Suprapubic skin (tissue), 4 donors: Measurements from ENCODE around the gene SLC25A43.

Experiments used
- EP300 ChIP-seq: sonication (generic); formaldehyde crosslinking; IDR thresholded peaks from one replicate; pipeline ENCODE4 v1.6.1; 2017; ENCODE audit warnings: antibody characterized with exemption
- POLR2A ChIP-seq, 2 donors: fragments of 450-650 bp; IDR thresholded peaks; one replicate each; pipeline ENCODE4 v1.6.1; 2017; ENCODE audit warnings: antibody characterized with exemption in 2 of 2, mild to moderate bottlenecking in 2 of 2, moderate library complexity in 2 of 2
- POLR2AphosphoS5 ChIP-seq, 3 donors: sonication (generic); formaldehyde crosslinking; IDR thresholded peaks; one replicate each; pipeline ENCODE4 v1.6.1; 2017; ENCODE audit warnings: antibody characterized with exemption in 3 of 3
- TF ChIP-seq, protein P1 (sequence below), 2 donors: fragments of 200-600 bp in 1 of 2; fragments of 450-650 bp in 1 of 2; sonication (generic) in 1 of 2; IDR thresholded peaks; one replicate each; pipeline ENCODE4 v1.5.1; 2016 to 2019; ENCODE audit warnings: antibody characterized with exemption in 2 of 2, mild to moderate bottlenecking in 1 of 2, moderate library complexity in 1 of 2

- TF ChIP-seq POLR2A (IDR thresholded peaks at IDR 0.05), result no peak
- TF ChIP-seq POLR2AphosphoS5 (IDR thresholded peaks at IDR 0.05), result no peak
- TF ChIP-seq, protein P1, sequence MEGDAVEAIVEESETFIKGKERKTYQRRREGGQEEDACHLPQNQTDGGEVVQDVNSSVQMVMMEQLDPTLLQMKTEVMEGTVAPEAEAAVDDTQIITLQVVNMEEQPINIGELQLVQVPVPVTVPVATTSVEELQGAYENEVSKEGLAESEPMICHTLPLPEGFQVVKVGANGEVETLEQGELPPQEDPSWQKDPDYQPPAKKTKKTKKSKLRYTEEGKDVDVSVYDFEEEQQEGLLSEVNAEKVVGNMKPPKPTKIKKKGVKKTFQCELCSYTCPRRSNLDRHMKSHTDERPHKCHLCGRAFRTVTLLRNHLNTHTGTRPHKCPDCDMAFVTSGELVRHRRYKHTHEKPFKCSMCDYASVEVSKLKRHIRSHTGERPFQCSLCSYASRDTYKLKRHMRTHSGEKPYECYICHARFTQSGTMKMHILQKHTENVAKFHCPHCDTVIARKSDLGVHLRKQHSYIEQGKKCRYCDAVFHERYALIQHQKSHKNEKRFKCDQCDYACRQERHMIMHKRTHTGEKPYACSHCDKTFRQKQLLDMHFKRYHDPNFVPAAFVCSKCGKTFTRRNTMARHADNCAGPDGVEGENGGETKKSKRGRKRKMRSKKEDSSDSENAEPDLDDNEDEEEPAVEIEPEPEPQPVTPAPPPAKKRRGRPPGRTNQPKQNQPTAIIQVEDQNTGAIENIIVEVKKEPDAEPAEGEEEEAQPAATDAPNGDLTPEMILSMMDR (IDR thresholded peaks at IDR 0.05), result no peak
- no peak for TF ChIP-seq EP300
Measured at GRCh38 chrX:119382606-119383005, 16.5 kb upstream of the SLC25A43 start.
